Eye (tissue), 1 donor: ENCODE data around the gene PPP1R3G.
A peak's percentile ranks its signal among the peaks of the same experiment; 100 is the strongest.

Source experiments
- DNase-seq: peaks from one replicate; pipeline ENCODE4 v3.0.0-alpha.2; 2015

The PPP1R3G gene

GRCh38 chr6:5121956-5122355, 36.8 kb downstream of the PPP1R3G start:
- no peak for DNase-seq

- DNase-seq = no peak
Measured at GRCh38 chr6:5122504-5123112, 37.5 kb downstream of the PPP1R3G start.

GRCh38 chr6:5123296-5124143, 38.4 kb downstream of the PPP1R3G start:
- DNase-seq = no peak

GRCh38 chr6:5124526-5124925, 39.4 kb downstream of the PPP1R3G start:
- DNase-seq = no peak

- no peak for DNase-seq
Measured at GRCh38 chr6:5125152-5126006, 40.2 kb downstream of the PPP1R3G start.

GRCh38 chr6:5126214-5126613, 41.1 kb downstream of the PPP1R3G start:
- DNase-seq = no peak

GRCh38 chr6:5127106-5127687, 42.1 kb downstream of the PPP1R3G start:
- DNase-seq = no peak

GRCh38 chr6:5128351-5128750, 43.2 kb downstream of the PPP1R3G start:
- no peak for DNase-seq

GRCh38 chr6:5130135-5130866, 45.2 kb downstream of the PPP1R3G start:
- DNase-seq = no peak

GRCh38 chr6:5132731-5133130, 47.6 kb downstream of the PPP1R3G start:
- peak; percentile 30 for DNase-seq

GRCh38 chr6:5133943-5134342, 48.8 kb downstream of the PPP1R3G start:
- no peak for DNase-seq

GRCh38 chr6:5135788-5136376, 50.7 kb downstream of the PPP1R3G start:
- DNase-seq = peak; percentile 38

GRCh38 chr6:5136851-5137250, 51.7 kb downstream of the PPP1R3G start:
- DNase-seq = no peak
